Stimulated activated CD8-positive, alpha-beta memory T cell treated with anti-CD3 and anti-CD28 coated beads, Interleukin-4, amount 100 ng/mL, for 4 hours (primary cell): ENCODE results near the gene RILPL1.
"Not testable (repeated sequence)": the region's sequence is repeated elsewhere in the genome, so short reads cannot be mapped to it uniquely, and the experiment has no call there.

Experiments
- DNase-seq, 2 donors: peaks; one replicate each; pipeline ENCODE4 v3.0.0-alpha.2; 2020; ENCODE audit warnings: low read depth in 2 of 2, low spot score in 1 of 2

RILPL1 gene

GRCh38 chr12:123471374-123472068 is 62.0 kb downstream of the RILPL1 start:
- no peak for DNase-seq

GRCh38 chr12:123469978-123470377 is 63.5 kb downstream of the RILPL1 start:
- DNase-seq = no peak

DNA sequence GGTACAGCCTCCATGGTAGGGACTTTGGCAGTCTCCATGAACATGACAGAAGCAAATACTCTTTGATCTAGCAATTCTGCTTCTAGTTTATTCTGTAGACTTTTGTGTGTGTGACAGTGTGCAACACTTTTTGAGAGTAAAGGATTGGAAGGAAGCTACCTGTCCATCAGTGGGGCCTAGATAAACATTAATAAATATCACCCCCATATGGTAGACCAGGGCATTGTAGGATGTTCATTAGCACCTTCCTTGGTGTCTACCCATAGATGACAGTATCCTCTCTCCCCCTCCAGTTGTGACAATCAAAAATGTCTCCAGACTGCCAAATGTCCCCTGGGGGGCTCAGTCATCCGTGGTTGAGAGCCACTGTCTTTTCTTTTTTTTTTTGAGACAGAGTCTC is 64.7 kb downstream of the RILPL1 start:
- DNase-seq = no peak

GRCh38 chr12:123465084-123465483 is 68.4 kb downstream of the RILPL1 start:
- no peak for DNase-seq

- DNase-seq = not testable (repeated sequence)
These were observed 70.3 kb downstream of the RILPL1 start for GRCh38 chr12:123463174-123463573.

- peak; percentile 69 to 73 for DNase-seq
These were observed 75.3 kb downstream of the RILPL1 start, which contains the start of gene SNRNP35 for GRCh38 chr12:123457980-123458779. SNRNP35 (plus strand) TSS chr12:123458139; CDS start chr12:123465541, 7,402 bp downstream.

GRCh38 chr12:123453165-123453564 is 80.4 kb downstream of the RILPL1 start:
- no peak for DNase-seq

GRCh38 chr12:123452276-123452550 is 81.3 kb downstream of the RILPL1 start:
- DNase-seq = not testable (repeated sequence)

DNA sequence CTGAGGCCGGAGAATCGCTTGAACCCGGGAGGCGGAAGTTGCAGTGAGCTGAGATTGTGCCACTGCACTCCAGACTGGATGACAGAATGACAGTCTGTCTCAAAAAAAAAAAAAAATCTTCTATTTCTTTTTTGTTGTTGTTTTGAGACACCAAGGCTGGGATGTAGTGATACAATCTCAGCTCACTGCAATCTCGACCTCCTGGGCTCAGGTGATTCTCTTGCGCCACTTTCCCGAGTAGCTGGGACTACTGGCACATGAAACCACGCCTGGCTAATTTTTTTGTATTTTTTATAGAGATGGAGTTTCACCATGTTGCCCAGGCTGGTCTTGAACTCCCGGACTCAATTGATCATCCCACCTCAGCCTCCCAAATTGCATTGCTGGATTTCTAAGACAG is 82.9 kb downstream of the RILPL1 start:
- DNase-seq = no peak

DNA sequence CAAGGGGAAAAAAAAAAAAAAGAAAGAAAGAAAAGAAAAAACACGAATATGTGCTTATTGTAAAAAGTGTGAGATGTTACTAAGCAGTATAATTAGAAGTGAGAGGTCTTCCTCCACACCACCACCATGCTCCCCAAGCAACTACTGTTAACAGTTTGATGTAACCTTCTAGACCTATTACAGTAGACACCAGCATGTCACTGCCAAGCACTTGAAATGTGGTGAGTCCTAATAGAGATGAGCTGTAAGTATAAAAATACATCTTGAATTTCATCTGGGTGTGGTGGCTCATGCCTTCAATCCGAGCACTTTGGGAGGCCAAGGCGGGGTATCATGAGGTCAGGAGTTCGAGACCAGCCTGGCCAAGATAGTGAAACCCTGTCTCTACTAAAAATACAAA is 83.7 kb downstream of the RILPL1 start:
- no peak for DNase-seq

- no peak for DNase-seq
These were observed 84.2 kb downstream of the RILPL1 start for GRCh38 chr12:123449249-123449733.

- no peak for DNase-seq
These were observed 87.2 kb downstream of the RILPL1 start for GRCh38 chr12:123446333-123446713.

- no peak for DNase-seq
These were observed 87.9 kb downstream of the RILPL1 start for GRCh38 chr12:123445388-123446332.

- DNase-seq = no peak
These were observed 89.2 kb downstream of the RILPL1 start for GRCh38 chr12:123444092-123445026.

DNA sequence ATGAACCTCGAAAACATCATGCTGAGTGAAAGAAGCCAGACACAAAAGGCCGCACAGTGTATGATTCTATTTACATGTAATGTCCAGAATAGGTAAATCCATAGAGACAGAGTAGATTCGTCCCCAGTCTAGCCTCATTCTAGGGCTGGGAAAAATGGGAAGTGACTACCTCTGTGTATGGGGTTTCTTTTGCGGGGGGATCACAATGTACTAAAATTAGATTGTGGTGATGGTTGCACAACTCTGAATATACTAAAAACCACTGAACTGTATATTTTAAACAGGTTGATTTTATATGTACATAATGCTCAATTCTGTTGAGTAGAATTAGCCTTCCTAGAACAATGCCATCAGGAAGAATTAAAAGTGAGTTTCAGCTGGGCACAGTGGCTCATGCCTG is 90.7 kb downstream of the RILPL1 start:
- DNase-seq = no peak

DNA sequence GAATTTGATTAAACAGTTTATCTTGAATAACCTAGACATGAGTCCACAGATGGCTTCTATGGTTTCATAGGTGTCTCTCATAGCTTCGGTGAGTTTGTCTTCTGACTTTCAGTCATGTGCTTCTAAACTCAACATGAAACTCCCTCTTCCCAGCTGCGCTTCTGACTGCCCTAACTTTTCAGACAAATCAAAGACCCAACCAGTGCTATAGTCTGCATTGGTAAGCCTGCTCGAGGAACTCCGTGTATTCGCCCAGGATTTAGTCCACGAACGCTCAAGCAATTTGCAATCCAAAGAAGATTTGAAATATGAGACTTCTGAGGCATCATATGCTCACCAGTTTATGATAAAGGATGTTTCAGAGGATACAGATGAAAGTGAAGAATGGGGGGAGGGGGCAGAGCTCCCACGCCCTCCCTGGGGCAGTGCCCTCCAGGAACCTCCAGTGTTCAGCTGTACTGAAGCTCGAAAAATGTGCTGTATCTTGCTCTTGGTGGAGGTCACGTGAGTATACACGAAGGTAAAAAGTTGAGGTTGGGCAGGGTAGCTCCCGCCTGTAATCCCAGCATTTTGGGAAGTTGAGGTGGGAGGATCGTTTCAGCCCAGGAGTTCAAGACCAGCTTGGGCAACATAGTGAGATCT is 91.9 kb downstream of the RILPL1 start:
- no peak for DNase-seq

GRCh38 chr12:123436017-123436964 is 97.2 kb downstream of the RILPL1 start, which contains the start of gene RILPL2:
RILPL2 (minus strand) TSS chr12:123436684; CDS start chr12:123436420, 264 bp downstream.
- peak; percentile 75 to 84 for DNase-seq

DNA sequence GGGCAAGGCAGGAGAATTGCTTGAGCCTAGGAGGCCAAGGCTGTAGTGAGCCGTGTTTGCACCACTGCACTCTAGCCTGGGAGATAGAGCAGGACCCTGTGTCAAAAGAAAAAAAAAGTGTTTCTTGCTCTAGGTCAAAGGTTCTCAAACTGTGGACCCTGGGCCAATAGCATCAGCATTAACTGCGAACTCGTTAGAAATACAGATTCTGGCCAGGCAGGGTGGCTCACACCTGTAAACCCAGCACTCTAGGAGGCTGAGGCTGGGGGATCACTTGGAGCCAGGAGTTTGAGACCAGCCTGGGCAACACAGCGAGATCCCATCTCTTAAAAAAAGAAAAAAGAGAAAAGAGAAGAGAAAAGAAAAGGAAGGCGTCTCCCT is 97.9 kb downstream of the RILPL1 start:
- no peak for DNase-seq

- DNase-seq = no peak
These were observed 99.9 kb downstream of the RILPL1 start for GRCh38 chr12:123433615-123434014.
